Raji (cell line): Measurements from ENCODE around the gene CNGB1.

Experiments
- POLR2A ChIP-seq: IDR thresholded peaks from 2 replicates; pipeline ENCODE4 v1.6.1; 2011; ENCODE audit warnings: low read depth, low read length, control low read depth; ENCODE audit not compliant: insufficient read depth

Gene CNGB1

DNA sequence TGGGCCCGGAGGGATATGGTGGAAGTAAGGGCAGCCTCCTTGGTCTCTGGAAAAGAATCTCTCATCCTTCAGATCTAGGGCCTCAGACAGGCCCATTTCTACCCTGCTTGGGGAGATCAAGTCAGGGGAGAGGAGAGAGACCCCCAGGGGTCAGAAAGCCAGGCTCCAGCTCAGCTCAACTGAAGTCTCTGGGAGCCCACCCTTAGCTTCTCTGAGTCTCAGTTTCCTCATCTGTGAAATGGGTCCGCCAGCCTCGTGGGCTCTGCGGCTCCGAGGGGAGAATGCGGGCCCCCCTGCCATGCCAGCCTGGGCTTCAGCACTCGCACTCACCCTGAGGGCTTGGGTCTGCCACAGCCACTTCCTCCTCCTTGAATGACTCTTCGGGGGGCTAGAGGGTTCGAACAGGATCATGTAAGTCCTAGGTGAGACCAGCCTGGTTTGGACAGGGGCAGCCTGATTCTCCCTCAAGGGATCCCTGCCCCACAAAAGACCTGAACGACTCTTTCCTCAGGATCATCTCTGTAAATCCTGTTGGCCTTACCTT lies 6.7 kb downstream of the CNGB1 start:
- no peak for TF ChIP-seq POLR2A

DNA sequence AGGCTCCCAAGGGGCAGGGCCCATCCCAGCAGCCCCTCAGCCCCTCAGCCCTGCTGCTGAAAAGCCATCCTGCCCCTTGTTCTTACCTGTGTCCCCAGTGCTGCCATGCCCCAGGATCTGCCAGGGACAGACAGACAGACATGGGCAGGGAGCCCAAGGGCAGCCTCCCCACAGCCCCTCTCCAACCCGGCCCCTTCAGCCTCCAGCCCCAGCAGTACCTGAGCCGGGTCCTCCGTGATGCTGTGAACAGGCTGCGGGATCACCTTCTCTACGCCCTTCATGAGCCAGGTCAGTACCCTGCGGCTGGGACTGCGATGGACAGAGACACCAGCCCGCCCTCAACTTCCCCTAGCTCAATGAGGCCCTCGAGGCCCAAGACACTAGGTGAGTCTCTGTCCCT lies 8.2 kb downstream of the CNGB1 start:
- TF ChIP-seq POLR2A, result no peak

DNA sequence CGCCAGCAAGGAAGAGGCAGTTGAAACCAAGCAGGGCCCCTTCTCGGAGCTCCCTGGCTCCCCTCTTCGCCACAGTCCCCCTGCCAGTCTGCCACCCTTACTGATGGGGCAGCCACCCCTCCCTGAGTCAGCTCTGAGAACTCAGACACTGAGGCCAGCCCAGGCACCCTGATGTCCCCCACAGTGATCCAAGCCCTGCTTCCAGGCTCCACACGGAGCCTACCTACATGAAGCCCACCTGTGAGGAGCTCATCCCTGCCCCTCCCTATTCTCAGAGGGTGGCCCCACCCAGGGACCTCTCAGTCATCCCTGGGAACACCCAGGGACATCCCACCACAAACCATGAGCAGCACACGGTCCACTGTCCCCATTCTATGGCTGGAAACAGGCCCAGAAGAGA lies 8.9 kb downstream of the CNGB1 start:
- TF ChIP-seq POLR2A, result no peak

DNA sequence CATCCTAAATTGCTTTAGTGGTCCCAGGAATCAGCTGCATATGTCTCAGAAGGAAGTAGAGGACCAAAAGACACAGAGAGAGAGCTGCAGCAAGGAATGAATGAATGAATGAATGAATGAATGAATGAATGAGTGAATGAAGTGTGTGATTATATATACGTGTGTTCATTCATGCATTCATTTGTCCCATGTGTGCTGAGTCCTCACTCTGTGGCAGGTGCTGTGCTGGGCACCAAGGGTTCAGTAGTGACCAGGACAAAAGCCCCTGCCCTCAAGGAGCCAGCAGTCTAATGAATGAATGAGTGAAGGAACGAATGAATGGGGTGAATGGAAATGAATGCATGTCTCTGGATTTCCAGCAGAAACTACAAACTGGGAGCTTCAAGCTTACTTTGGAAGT lies 9.4 kb downstream of the CNGB1 start:
- no peak for TF ChIP-seq POLR2A

DNA sequence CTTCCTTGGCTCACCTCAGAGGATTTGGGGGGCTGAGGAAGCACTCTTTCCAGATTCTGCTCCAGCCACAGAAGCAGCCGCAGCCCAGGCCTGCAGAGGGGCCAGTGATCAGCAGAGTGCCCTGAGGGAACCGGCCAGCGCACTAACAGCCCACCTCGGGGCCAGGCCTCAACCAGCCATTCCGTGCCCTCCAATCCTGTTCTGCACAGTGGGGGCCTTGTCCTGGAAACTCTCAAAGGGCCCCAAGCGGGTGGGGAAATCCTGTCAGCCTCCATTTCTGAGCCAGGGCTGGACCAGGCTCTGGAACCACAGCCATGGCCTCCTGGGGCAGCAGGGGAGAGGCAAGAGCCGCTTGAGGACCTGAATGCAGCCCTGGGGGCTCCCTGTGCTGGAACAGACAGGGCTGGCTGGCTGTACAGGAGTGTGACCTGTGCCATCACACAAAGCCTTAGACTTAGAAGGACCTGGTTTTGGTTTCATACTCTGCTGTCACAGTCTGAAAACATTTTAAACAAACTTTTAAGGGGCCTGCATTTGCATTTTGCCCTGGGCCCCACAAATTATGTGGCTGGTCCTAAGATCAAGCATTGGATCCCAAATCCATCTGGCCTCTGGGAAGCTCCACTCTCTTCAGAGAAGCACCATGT lies 10.0 kb downstream of the CNGB1 start:
- TF ChIP-seq POLR2A, result no peak

DNA sequence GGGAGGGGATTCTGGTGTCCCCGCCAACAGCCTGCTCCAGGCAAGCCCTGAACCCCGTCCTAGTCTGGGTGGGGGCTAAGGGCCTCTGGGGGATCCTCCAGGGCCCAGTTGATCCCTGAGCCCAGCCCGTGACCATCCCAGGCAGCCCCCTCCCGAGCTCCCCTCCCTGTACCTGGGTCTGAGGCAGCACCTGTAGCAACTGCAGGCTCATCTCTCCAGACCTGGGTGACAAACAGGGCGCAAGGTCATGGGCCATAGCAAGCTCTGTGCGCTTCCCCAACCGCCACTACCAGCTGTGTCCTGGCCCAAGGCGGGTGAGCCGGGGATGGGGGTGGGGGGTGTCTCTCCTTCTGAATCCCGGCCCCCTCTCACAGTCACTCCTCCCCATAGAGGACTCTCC lies 10.6 kb downstream of the CNGB1 start:
- no peak for TF ChIP-seq POLR2A

DNA sequence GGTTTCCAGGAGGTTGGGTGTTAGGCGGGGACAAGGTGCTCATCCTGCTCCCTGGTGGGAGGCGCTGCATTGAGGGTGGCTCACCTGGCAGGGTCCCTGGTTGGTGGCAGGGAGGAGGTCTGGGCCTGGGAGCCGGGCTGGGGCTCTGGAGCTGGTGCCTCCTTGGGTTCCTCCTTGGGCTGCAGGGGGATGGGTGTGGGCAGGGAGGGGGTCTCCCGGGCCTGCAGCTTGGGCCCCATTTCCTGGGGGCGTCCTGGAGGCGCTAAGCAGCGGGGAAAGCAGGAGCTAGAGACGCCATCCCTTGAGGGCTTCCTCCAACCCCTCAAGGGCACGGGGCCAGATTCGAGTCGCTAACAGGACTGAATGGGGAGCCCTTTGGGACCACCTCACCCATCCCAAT lies 11.1 kb downstream of the CNGB1 start:
- no peak for TF ChIP-seq POLR2A

DNA sequence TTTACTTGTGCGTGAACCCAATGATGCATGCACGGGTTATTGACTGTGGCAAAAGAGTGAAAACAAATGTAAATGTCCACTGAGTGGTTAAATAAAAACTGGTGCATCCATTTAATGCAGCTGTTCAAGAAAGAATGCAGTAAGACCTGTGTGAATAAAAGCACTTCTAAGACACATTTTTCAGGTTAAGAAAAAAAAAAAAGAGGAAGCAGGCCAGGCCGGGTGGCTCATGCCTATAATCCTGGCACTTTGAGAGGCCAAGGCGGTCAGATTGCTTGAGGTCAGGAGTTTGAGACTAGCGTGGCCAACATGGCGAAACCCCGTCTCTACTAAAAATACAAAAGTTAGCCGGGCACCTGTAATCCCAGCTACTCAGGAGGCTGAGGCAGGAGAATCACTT lies 11.8 kb downstream of the CNGB1 start:
- no peak for TF ChIP-seq POLR2A

DNA sequence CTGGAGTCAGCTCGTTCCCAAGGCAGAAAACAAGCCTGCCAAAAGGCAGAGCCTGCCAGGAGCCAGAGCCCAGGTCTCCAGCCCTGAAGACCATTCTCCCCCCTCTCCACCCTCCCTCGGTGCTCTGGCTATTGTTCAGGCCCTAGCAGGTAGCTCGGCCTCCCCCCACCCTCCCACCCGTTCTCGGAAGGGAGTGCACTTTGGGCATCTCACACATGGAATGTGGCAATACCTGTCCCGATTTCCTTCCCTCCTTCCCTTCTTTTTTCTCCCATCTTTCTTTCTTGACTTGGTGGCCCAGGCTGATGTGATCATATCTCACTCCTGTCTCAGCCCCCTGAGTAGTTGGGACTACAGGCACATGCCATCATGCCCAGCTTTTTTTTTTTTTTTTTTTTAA lies 12.4 kb downstream of the CNGB1 start:
- TF ChIP-seq POLR2A, result no peak

DNA sequence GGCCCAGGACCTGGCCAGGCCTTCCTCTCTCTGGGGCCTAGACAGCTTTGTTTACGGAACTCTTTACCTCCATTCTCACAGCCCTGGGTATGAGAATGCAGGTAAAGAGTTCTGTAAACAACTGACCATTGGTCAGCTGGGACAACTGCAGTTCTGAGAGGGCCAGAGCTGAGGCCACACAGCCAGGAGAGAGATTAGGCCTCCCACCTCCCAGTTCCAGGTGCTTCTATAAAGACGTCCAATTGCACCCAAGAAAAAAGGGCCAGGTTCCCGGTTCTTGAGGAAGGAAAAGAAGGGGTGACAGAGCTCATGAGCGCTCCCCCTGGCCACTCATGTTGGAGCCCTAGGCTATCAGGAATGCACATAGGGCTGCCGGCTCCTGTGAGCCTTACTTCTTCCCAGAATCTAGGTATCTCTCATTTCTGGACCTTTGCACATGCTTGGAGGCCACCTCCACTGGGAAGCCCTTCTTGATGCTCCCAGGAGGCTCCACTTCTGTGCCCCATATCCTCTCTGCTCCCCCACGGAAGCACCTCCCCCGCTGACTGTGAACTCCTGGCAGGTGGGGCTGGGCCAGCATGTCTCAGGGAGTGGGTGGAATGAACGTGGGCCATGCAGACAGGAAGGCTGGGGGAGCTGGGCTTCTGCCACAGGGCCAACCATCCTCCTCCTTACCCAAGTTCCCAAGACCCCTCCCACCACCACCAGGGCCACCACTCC lies 13.1 kb downstream of the CNGB1 start:
- no peak for TF ChIP-seq POLR2A

DNA sequence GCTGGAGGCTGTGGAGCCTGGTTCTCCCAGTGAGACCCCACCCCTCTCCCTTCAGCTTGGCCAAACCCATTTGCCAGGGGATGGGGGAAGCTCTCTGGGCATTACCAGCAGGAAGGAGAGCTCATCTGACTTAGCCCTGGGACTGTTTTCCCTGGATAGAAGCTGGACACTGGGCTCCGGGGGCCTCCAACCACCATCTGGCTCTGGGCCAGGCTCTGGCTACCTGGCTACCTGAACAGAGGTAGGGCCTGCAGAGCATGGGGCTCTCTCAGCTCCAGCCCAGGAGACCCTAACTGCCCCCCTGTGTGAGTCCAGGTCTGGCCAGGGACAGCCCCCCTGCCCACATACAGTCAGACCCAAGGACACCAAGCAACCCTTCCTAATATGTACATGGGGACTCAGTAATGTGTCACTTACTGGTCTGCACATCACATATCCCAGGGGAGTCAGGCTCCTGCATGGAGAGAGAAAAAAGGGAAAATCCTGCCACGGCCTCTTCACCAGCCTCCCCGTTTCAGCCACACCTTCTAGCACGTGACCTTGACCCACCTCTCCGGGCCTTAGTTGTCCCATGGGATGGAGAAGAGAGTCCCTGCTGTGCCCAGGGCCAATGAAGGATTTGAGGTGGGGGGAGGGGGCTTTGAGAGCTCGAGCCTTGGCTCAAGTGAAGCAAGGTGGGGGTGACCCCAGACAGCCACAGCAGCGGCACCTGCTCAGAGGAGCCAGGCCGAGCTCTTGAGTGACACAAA lies 13.8 kb downstream of the CNGB1 start:
- no peak for TF ChIP-seq POLR2A

DNA sequence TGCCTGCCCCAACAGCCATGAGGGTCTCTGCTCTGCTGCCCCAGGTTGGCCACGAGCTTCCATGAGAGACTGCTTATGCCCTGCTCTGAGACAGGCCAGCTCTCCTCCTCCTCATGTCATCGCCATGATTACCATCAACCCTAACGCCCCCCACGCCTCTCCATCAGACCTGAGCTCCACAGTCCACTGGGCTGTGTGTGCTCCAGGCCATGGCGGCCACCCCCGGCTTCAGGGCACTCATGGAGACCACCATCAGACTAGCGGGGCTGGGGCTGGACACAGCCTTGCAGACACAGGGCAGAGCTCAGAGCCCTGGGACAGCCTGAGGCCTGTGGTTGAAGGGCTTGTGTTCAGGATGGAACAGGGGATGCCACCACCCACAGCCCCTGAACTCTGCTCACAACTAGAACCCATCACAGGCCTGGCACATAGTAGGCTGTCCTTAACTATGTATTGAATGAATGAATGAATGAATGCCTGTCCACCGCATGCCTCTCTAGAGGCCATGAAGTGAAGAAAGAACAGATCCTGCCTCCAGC lies 14.6 kb downstream of the CNGB1 start:
- TF ChIP-seq POLR2A, result no peak

DNA sequence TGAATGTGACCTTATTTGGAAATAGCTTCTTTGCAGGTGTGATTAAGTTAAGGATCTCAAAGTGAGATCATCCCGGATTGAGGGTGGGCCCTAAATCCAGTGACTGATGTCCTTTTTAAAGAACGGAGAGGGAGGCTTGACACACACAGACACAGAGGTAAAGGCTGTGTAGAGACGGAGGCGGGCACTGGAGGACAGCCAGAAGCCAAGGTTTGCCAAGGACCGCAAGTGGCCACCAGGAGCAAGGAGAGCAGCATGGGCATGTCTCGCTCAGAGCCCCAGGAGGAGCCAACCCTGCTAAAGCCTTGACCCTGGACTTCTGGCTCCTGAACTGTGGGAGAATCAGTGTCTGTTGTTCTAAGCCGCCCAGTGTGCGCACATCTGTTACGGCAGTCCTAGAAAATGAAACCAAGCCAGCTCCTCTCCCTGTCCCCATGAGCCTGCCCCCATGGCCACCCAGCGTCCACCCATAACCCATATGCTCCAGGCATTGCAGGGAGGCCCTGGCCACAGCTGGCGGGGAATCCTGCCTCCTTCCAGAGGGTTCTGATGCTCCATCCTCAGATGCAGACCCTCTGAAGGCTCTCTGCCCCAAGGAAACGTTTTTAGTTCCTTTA lies 15.2 kb downstream of the CNGB1 start:
- TF ChIP-seq POLR2A, result no peak

DNA sequence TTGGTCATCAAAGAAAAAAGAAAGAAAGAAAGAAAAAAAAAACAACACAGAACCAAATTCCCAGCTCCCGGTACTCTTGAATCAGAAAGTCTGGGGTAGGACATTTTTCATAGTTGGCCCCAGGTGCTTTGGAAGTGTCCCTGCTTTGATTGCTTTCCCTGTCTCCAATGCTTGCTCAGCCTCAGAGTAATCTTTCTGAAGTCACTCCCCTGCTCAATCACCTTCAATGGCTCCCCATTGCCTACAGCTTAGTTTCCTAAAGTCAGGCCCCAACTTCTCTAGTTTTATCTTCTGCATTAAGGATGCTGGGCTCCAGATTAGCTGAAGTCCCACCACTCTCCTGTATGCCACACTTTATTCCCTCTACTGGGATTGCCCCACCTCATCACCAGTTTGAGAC lies 17.1 kb downstream of the CNGB1 start:
- TF ChIP-seq POLR2A, result no peak

DNA sequence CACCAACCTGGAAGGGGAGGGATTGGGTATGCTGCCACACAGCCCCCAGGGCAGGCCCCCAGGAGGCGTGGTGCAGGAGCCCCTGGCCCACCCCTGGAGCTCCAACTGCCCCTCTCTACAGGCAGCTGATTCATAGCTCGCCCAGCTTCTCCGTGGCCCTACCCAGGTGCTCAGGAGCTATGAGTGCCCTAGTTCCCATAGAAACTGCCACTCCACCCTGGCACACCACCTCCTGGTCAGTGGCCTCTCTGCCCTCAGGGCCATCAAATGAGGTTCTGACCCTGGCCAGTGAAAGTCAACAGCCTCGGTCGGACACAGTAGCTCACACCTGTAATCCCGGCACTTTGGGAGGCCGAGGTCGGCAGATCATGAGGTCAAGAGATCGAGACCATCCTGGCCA lies 18.0 kb downstream of the CNGB1 start:
- TF ChIP-seq POLR2A, result no peak
